ENCODE results near the gene CPNE5. TPM values are rescaled to one million over a fixed set of nuclear protein-coding genes. Genes with fewer than 3 reads are reported as not detected.
A peak's percentile ranks its signal among the peaks of the same experiment; 100 is the strongest.

Gene CPNE5
- total RNA-seq, 1 donor from 2014 or later, result 0.54 TPM

DNA sequence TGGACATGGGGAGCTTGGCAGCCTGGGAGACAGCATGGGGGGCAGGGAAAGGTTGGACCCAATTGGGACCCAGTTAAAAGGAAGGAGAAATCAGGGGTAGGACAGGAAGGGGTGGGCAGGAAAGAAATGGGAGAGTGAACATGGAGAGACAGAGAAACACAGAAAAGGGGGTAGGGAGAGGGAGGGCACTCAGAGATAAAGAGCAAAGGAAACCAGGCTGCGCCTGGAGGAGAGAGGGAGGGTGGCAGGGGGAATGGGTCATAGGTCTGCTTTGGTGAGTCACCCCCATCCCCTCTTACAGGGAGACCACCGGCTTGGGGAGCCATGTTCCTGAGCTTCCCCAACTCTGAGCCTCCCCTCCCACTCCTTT, 95.0 kb downstream of the CPNE5 start:
- peak overlapping the region; percentile 70 for H3K27ac Mint-ChIP-seq
- peaks cover 11% of the 10 kb centered on the region for H3K9me3 Mint-ChIP-seq
- H3K4me3 Mint-ChIP-seq, result peak overlapping the region; percentile 8
- H3K36me3 Mint-ChIP-seq (ENCODE audit: low read depth), result peaks cover 3% of the 10 kb centered on the region
- no peak for DNase-seq (ENCODE audit: low spot score)
- intact Hi-C loops (cut with micrococcal nuclease), result no loop called here
- H3K27me3 Mint-ChIP-seq (ENCODE audit: insufficient read depth), result no peaks in the 10 kb centered on the region
- H3K4me1 Mint-ChIP-seq (ENCODE audit: low read depth), result peaks cover 30% of the 10 kb centered on the region

DNA sequence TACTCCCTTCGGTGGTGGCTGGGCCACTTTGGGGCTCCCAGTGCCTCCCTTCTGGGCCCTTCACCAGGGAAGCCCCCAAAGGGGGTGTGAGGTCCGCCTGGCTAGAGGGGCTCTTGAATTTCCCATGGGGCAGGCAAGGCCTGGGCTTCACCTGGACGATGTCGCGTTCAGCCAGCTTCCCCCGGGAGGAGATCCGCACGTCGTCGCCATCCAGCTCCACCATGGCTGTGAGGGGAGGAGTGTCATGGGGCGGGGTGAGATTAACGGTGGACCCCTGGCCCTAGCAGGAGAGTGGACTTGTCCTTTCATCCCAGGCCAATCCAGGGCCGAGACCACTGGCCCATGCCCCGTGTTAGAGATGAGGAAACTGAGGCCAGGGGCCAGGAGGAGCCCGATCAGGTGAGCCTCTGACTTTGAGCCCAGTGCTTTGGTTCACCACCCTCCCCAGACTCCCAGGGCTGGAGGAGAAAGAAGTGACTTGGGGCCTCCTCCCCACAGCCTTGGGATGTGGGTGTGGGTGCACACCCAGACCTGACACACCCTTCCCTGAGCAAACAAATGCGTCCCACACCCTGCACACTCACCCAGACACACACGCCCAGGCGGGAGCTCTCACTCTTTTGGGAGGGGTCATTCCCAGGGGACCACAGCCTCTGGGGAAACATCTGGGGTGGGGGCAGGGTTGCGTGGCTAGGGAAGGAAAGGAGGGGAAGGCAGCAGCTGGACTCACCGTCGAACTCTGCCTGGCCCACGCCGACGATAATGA, 95.5 kb downstream of the CPNE5 start:
- H3K4me3 Mint-ChIP-seq, result peak overlapping the region; percentile 16
- peaks cover 5% of the 10 kb centered on the region for H3K9me3 Mint-ChIP-seq
- DNase-seq (ENCODE audit: low spot score), result no peak
- intact Hi-C loops (cut with micrococcal nuclease), result no loop called here
- H3K27me3 Mint-ChIP-seq (ENCODE audit: insufficient read depth), result no peaks in the 10 kb centered on the region
- H3K36me3 Mint-ChIP-seq (ENCODE audit: low read depth), result no peaks in the 10 kb centered on the region
- peak overlapping the region; percentile 59 for H3K27ac Mint-ChIP-seq
- H3K4me1 Mint-ChIP-seq (ENCODE audit: low read depth), result peaks cover 30% of the 10 kb centered on the region

DNA sequence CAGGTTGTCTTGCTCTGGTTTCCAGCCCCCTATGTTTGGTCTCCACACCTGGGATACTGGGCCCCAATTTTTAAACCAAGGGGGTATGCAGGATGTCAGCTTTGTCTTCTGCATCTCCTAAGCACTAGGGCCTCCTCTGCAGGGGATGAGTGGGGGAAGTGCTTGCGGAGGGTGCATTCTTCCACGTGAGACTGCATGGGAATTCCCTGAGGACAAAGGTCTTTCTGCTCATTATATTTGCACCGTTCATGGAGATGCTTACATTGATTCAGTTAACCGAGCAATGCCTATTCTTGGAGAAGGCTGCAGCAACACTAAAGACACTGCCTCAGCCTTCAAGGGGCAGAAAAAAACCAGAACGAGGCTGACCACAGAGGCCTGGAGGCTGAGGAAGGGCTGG, 96.2 kb downstream of the CPNE5 start:
- H3K4me1 Mint-ChIP-seq (ENCODE audit: low read depth), result peaks cover 30% of the 10 kb centered on the region
- H3K36me3 Mint-ChIP-seq (ENCODE audit: low read depth), result no peaks in the 10 kb centered on the region
- no peak for DNase-seq (ENCODE audit: low spot score)
- no peak overlapping the region for H3K4me3 Mint-ChIP-seq
- no peak overlapping the region for H3K27ac Mint-ChIP-seq
- intact Hi-C loops (cut with micrococcal nuclease), result no loop called here
- H3K9me3 Mint-ChIP-seq, result no peaks in the 10 kb centered on the region
- no peaks in the 10 kb centered on the region for H3K27me3 Mint-ChIP-seq (ENCODE audit: insufficient read depth)

DNA sequence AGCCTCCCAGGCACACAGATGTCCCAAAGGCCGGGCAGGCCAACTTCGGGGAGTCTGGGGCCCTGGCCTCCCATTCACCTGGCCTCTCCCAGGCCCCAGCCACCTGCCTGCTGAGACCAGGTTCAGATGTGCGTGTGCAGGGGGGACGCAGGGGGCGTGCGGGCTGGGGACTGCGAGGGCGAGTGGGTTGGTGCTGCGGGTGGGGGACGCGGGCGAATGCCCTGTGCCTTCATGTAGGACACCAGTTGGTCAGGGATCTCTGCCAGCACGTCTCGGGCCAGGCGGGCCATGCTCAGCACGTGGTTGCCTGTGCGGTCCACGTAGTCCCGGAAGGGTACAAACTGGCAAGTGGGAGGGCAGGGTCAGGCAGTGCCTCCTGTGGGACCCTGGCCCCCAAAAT, 97.1 kb downstream of the CPNE5 start:
- intact Hi-C loops (cut with micrococcal nuclease), result no loop called here
- Mint-ChIP-seq H3K4me3 (no peak overlapping the region), H3K9me3 (no peaks in the 10 kb centered on the region), H3K4me1 (ENCODE audit: low read depth) (peaks cover 32% of the 10 kb centered on the region), H3K36me3 (ENCODE audit: low read depth) (no peaks in the 10 kb centered on the region), H3K27me3 (ENCODE audit: insufficient read depth) (no peaks in the 10 kb centered on the region), H3K27ac (no peak overlapping the region)
- no peak for DNase-seq (ENCODE audit: low spot score)

DNA sequence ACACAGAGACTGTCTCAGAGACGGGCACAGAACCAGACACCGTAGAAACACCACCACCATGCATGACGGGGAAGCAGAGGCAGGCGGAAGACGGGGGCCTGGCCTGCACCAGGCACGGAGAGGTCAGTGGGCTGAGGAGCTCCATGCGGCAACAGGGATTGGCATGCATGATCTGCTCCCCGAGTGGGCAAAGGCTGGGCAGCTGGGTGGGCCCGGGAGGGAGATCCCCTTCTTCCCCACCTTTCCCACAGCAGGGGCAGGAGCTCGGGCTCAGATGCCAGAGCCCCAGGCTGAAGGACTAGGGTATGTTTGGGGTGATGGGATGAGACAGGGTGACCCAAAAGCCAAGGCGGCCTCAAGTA, 98.4 kb downstream of the CPNE5 start:
- intact Hi-C loops (cut with micrococcal nuclease), result no loop called here
- Mint-ChIP-seq H3K9me3 (no peaks in the 10 kb centered on the region), H3K4me1 (ENCODE audit: low read depth) (peaks cover 35% of the 10 kb centered on the region), H3K27ac (no peak overlapping the region), H3K4me3 (no peak overlapping the region), H3K36me3 (ENCODE audit: low read depth) (no peaks in the 10 kb centered on the region), H3K27me3 (ENCODE audit: insufficient read depth) (no peaks in the 10 kb centered on the region)
- DNase-seq (ENCODE audit: low spot score), result no peak

DNA sequence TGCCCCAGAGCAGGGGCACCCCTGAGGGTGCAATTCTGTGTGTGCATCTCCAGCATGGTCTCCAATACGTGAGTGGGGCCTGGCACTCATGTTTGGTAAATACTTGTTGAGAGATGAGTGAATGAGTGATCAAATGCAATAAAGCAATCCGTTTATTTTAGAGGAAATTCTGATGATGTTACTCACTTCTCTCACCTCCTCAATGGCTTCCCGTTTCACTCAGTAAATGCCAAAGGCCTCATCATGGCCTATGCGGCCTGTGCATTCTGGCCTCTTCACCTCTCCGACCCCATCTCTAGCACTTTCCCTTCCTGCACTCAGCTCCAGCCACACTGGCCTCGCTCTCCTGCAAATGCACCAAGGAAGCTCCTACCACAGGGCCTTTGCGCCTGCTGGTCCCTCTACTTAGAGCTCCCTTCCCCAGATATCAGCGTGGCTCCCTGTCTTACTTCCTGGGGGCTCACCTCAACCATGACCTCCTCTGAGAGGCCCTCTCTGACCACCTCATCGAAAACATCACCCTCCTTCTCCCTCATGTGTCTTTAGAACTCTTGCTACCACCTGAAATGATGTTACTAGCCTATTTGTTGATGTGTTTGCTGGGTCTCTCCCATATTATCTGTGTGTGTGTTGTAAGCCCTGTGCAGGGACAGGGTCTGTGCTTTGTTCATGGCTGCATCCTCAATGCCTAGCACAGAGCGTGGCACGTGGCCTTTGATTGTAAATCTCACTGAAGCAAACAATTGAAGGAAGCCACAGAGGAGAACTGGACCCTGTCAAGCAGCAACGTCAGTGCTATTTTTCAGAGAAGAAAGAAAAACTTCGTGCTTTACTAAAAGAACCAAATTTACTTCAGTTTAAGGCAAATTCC, 99.1 kb downstream of the CPNE5 start:
- Mint-ChIP-seq H3K36me3 (ENCODE audit: low read depth) (no peaks in the 10 kb centered on the region), H3K9me3 (no peaks in the 10 kb centered on the region), H3K4me1 (ENCODE audit: low read depth) (peaks cover 37% of the 10 kb centered on the region), H3K27me3 (ENCODE audit: insufficient read depth) (no peaks in the 10 kb centered on the region), H3K4me3 (no peak overlapping the region), H3K27ac (no peak overlapping the region)
- DNase-seq (ENCODE audit: low spot score), result no peak
- intact Hi-C loops (cut with micrococcal nuclease), result no loop called here

DNA sequence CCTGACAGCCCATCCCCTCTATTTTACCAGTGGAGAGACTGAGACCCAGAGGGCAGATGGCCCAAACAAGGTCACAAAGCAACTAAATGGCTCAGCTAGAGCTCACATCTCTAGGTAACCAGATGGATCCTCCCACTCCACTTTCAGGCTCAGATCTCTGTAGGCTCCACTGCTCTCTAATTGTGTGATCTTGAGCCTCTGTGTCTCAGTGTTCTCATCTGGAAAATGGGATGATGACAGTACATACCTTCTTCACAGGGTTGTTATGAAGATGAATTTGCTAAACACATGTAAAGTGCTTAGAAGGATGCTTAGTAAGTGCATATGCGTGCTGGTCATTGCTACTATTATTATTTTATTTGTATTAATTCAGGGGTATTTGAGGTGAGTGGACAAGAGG, 101.1 kb downstream of the CPNE5 start:
- intact Hi-C loops (cut with micrococcal nuclease), result no loop called here
- Mint-ChIP-seq H3K27ac (no peak overlapping the region), H3K9me3 (no peaks in the 10 kb centered on the region), H3K36me3 (ENCODE audit: low read depth) (no peaks in the 10 kb centered on the region), H3K4me1 (ENCODE audit: low read depth) (peaks cover 40% of the 10 kb centered on the region), H3K4me3 (no peak overlapping the region), H3K27me3 (ENCODE audit: insufficient read depth) (no peaks in the 10 kb centered on the region)
- no peak for DNase-seq (ENCODE audit: low spot score)

DNA sequence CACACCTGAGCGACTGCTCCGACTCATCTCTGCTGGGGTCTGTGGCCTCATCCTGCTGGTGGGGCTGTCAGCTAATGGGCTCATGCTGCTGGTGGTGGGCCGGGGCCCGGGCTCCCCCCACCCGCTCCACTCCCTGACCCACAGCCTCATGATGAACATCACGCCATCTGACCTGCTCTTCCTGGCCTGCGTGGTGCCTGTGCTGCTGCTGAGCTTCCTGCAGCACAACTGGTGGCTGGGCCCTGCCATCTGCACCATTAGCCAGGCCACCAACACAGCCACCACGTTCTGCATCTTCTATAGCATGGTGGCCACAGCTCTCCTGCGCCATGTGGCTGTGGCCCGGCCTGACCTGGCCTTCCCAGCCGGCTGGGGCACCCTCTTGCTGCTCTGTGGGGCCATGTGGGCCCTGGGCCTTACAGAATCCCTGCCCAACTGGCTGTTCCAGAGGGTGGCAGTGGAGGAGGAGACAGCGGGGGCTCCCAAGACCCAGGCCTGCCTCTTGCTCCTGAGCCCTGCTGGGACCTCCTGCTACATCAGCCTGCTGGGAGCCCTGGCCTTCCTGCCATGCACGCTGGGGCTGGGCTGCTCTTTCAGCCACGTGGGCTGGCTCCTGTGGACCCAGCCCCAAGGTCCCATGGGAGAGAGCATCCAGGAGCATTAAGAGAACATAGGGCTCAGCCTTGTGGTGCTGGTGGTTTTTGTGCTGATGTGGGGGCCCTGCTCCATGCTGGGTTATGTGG, 102.0 kb downstream of the CPNE5 start:
- intact Hi-C loops (cut with micrococcal nuclease), result no loop called here
- Mint-ChIP-seq H3K36me3 (ENCODE audit: low read depth) (no peaks in the 10 kb centered on the region), H3K4me3 (no peak overlapping the region), H3K27me3 (ENCODE audit: insufficient read depth) (no peaks in the 10 kb centered on the region), H3K4me1 (ENCODE audit: low read depth) (peaks cover 39% of the 10 kb centered on the region), H3K27ac (no peak overlapping the region), H3K9me3 (no peaks in the 10 kb centered on the region)
- no peak for DNase-seq (ENCODE audit: low spot score)

DNA sequence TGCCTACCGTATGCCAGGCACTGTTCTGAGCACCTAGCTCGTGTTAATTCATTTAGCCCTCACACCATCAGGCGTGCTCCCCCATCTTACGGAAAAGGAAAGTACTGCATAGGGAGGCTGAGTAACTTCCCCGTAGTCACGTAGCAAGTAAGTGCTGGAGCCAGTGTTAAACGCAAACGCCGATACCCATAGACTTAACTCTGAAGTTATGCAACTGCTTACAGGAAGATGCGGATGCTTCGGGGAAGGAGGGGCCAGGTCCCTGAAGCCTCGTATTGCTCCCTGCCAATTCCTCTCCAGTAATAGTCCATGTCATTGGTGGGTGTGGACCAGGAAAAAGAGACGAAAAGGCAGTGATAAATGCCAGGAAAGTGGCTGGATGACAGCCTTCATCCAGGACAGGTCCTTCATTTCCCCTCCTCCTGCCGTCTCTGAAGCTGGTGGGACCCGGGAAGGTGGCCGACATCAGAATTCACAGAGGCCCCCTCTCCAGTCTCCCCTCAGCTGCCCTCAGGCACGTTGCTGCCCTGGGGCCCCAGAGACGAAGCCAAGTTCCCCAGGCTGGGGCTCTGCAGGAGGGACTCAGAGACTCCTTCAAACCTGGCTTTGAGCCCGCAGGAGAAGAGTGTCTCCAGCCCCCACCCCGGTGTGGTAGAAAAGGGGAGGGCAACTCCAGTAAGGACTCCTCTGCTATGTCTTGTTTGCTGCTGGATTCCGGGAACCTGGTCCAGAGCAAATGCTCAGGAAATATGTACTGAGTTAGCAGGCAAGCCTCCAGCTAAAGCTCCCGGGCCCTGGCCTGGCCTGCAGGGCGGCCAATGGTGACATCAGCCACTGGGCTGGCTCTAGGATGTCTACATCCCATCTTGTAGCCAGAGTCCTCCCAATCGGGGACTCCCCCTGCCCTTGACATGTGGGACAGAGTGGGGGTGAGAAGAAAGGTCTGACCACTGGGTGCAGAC, 103.9 kb downstream of the CPNE5 start:
- Mint-ChIP-seq H3K27me3 (ENCODE audit: insufficient read depth) (no peaks in the 10 kb centered on the region), H3K27ac (peak overlapping the region; percentile 89), H3K9me3 (no peaks in the 10 kb centered on the region), H3K36me3 (ENCODE audit: low read depth) (no peaks in the 10 kb centered on the region), H3K4me1 (ENCODE audit: low read depth) (peaks cover 41% of the 10 kb centered on the region), H3K4me3 (peak overlapping the region; percentile 67)
- DNase-seq (ENCODE audit: low spot score), result peak; percentile 54
- intact Hi-C loops (cut with micrococcal nuclease), result loop anchor here (1.0 kb wide), 4 partner anchors 20 to 55 kb away; no protein-coding TSS in a partner anchor

DNA sequence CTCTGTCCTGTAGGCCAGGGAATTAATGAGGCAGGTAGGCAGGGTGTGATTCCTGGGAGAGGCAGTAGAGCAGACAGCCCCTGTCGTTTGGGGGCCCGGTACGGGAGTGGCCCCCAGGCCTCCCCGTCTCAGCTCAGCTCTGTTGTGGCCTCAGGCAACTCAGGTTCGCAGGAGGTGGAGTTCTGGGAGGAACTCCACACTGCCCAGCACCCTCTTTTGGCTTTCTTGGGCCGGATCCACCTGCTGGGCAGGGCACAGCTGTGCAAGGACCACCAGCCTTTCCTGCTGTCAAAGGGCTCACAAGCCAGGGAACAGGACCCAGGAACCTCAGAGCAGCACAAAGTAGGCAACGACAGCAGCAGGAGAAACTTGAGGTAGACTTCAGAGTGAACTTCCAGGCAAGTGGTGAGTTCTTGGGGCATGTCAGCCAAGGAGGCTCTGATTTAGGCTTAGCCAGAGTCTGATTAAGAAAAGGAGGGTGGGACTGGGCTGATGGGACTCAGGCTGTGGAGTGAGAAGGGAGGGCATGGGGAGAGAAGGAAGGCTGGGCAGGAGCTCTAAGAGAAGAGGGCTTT, 104.7 kb downstream of the CPNE5 start:
- Mint-ChIP-seq H3K9me3 (no peaks in the 10 kb centered on the region), H3K4me3 (peak overlapping the region; percentile 67), H3K27ac (peak overlapping the region; percentile 89), H3K27me3 (ENCODE audit: insufficient read depth) (no peaks in the 10 kb centered on the region), H3K4me1 (ENCODE audit: low read depth) (peaks cover 36% of the 10 kb centered on the region), H3K36me3 (ENCODE audit: low read depth) (no peaks in the 10 kb centered on the region)
- DNase-seq (ENCODE audit: low spot score), result no peak
- intact Hi-C loops (cut with micrococcal nuclease), result loop anchor here (1.0 kb wide), 4 partner anchors 21 to 54 kb away; no protein-coding TSS in a partner anchor

DNA sequence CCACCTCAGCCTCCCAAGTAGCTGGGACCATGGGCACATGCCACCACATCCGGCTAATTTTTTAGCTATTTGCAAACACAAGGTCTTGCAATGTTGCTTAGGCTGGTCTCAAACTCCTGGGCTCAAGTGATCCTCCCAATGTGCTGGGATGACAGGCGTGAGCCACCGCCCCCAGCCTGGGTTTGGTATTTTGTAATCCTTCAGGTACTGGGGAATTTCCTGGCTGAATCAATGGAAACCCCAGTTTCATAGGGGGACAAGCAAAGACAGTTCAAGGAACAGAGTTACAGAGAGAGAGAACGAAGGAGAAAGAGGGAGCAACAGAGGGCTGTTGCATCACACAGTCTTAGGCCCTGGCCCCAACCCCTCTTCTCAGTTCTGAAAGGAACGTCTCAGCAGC, 105.9 kb downstream of the CPNE5 start:
- intact Hi-C loops (cut with micrococcal nuclease), result no loop called here
- Mint-ChIP-seq H3K27ac (peak overlapping the region; percentile 26), H3K4me1 (ENCODE audit: low read depth) (peaks cover 46% of the 10 kb centered on the region), H3K9me3 (no peaks in the 10 kb centered on the region), H3K4me3 (no peak overlapping the region), H3K27me3 (ENCODE audit: insufficient read depth) (no peaks in the 10 kb centered on the region), H3K36me3 (ENCODE audit: low read depth) (no peaks in the 10 kb centered on the region)
- no peak for DNase-seq (ENCODE audit: low spot score)
